ENCODE data around the gene CCDC149.

CCDC149 gene

GRCh38 chr4:24845902-24846301, 66.9 kb downstream of the CCDC149 start:
- no peak for TF ChIP-seq CTCF (IDR thresholded peaks at IDR 0.05; ENCODE audit: extremely low read depth, missing control alignments)
- no peak for DNase-seq (ENCODE audit: low spot score)

- DNase-seq (ENCODE audit: low spot score) = no peak
- TF ChIP-seq CTCF (IDR thresholded peaks at IDR 0.05; ENCODE audit: extremely low read depth, missing control alignments) = no peak
Measured at GRCh38 chr4:24845132-24845531, 67.7 kb downstream of the CCDC149 start.

GRCh38 chr4:24843096-24843495, 69.7 kb downstream of the CCDC149 start:
- no peak for DNase-seq (ENCODE audit: low spot score)
- TF ChIP-seq CTCF (IDR thresholded peaks at IDR 0.05; ENCODE audit: extremely low read depth, missing control alignments) = no peak

DNA sequence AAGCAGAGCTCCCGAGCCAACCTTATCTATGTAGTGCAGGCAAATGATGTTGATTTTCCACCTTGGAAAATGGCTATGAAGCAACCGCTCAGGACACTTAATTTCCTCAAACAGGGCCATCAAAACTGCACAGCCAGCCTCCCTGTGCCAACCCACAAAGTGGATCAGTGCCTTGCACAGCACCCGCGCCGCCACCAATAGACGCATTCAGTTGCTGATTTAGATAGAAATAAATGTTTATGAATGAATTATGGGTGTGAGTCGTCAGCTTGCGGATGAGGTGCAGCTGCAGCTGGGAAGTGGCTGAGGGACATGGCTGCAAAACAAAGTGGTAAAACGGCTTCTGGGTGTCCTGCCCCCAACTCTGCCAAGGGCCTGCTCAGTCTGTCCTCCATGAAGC, 70.5 kb downstream of the CCDC149 start:
- TF ChIP-seq CTCF (IDR thresholded peaks at IDR 0.05; ENCODE audit: extremely low read depth, missing control alignments) = no peak
- DNase-seq (ENCODE audit: low spot score) = no peak

GRCh38 chr4:24840826-24841543, 71.9 kb downstream of the CCDC149 start:
- DNase-seq (ENCODE audit: low spot score) = no peak
- TF ChIP-seq CTCF (IDR thresholded peaks at IDR 0.05; ENCODE audit: extremely low read depth, missing control alignments) = no peak

- no peak for TF ChIP-seq CTCF (IDR thresholded peaks at IDR 0.05; ENCODE audit: extremely low read depth, missing control alignments)
- no peak for DNase-seq (ENCODE audit: low spot score)
Measured at GRCh38 chr4:24840362-24840761, 72.5 kb downstream of the CCDC149 start.

DNA sequence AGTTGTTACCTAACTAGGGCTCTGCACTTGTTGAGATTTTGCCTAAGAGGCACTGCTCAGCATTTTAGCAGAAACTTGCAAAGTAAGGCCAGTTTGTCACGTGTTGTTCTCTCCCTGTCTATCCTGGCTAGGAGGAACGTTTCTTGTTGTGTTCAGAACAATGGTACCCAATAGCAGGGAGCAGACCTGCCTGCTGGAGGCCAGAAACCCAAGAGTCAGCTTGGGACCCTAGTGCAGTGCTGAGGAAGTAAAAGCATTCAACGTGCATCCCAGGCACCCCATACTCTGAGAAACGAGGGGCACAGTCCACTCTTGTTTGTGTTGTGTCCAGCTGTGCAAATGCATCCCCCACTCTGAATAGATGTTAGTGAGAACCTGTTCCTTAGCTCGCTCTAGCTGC, 75.1 kb downstream of the CCDC149 start:
- DNase-seq (ENCODE audit: low spot score) = no peak
- no peak for TF ChIP-seq CTCF (IDR thresholded peaks at IDR 0.05; ENCODE audit: extremely low read depth, missing control alignments)
